Ishikawa (cell line): Measurements from ENCODE around the gene GPATCH2L.

Experiments used
- EP300 ChIP-seq: IDR thresholded peaks from 2 replicates; pipeline ENCODE4 v1.6.1; 2012; ENCODE audit warnings: borderline replicate concordance
- YY1 ChIP-seq: IDR thresholded peaks from 2 replicates; pipeline ENCODE4 v1.6.1; 2012; ENCODE audit warnings: low read depth

DNA sequence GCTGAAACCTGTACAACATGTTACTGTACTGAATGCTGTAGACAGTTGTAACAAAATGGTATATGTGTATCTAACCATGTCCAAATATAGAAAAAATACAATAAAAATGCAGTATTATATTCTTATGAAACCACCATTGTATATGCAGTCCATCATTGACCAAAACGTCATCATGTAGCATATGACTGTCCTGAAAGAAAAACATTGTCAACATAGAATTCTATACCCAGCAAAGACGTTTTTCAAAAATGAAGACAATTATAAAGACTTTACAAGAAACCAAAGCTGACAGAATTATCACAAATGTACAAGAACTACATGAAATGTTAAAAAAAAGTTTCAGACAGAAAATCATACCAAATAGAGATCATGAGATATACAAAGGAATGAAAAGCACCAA lies 8.1 kb upstream of the GPATCH2L start:
- TF ChIP-seq YY1 (no peak), EP300 (no peak)
